ENCODE results near the gene TNS1. TPM values are rescaled to one million over a fixed set of nuclear protein-coding genes. Genes with fewer than 3 reads are reported as not detected.

TNS1 gene
- total and polyA plus RNA-seq, 4 donors = 67.0 to 377 (median 208) TPM

GRCh38 chr2:217977840-217978535 lies 24.8 kb downstream of the TNS1 start:
- DNase-seq (peak in 1 of 3 donors; percentile 13), ATAC-seq (ENCODE audit: insufficient read depth, low FRiP score) (no peak)
- H3K36me3 ChIP-seq (ENCODE audit: control insufficient read depth in 4 of 4, insufficient read depth in 4 of 4, low read length in 4 of 4) = peaks cover 0 to 19% (median 4%) of the 10 kb centered on the region in 4 donors
- no peak for TF ChIP-seq CTCF (IDR thresholded peaks at IDR 0.05; ENCODE audit: control extremely low read depth, extremely low read depth)
- WGBS, 2 donors = 48 to 70% methylated on average over 13 to 16 of the region's 16 CpGs
- peak overlapping the region in 1 of 2 donors; percentile 30 for H3K27ac ChIP-seq (ENCODE audit: low read depth in 1 of 2, low read length in 1 of 2)
- peak overlapping the region in 1 of 2 donors; percentile 23 for H3K9ac ChIP-seq (ENCODE audit: insufficient read depth in 1 of 2, low read length in 2 of 2)
- H3K9me3 ChIP-seq (ENCODE audit: control insufficient read depth in 4 of 4, insufficient read depth in 3 of 4, low read length in 3 of 4) = no peaks in the 10 kb centered on the region
- H3K4me3 ChIP-seq = no peak overlapping the region
- peaks cover 19 to 44% (median 30%) of the 10 kb centered on the region in 5 donors for H3K4me1 ChIP-seq (ENCODE audit: control insufficient read depth in 5 of 5, insufficient read depth in 5 of 5, low read length in 5 of 5)
- no peaks in the 10 kb centered on the region for H3K27me3 ChIP-seq (ENCODE audit: control insufficient read depth in 3 of 3, insufficient read depth in 3 of 3, low read length in 2 of 3)

DNA sequence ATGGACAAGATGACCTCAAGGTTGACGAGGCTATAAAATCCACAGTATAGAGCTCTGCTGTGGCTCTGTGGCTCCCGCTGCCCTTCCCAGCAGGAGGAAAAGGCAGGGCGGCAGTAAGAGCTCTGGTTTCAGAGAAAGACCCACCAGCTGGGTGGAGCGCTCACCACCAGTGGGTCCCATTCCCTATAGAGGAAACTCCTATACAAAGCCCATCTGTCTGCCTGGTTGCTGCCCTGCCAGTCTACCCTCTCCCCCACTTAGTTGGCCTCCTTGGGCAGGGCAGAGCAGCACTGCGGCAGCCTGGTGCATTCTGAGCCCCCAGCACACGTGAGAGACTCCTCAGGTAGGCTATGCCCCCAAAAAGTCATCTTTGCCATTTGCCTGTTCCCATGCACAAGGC lies 26.5 kb downstream of the TNS1 start:
- TF ChIP-seq CTCF (IDR thresholded peaks at IDR 0.05; ENCODE audit: control extremely low read depth, extremely low read depth) = no peak
- Histone ChIP-seq H3K4me3 (no peak overlapping the region), H3K27ac (ENCODE audit: low read depth in 1 of 2, low read length in 1 of 2) (no peak overlapping the region), H3K9me3 (ENCODE audit: control insufficient read depth in 4 of 4, insufficient read depth in 3 of 4, low read length in 3 of 4) (no peaks in the 10 kb centered on the region), H3K27me3 (ENCODE audit: control insufficient read depth in 3 of 3, insufficient read depth in 3 of 3, low read length in 2 of 3) (no peaks in the 10 kb centered on the region), H3K36me3 (ENCODE audit: control insufficient read depth in 4 of 4, insufficient read depth in 4 of 4, low read length in 4 of 4) (peaks cover 0 to 15% (median 4%) of the 10 kb centered on the region in 4 donors), H3K9ac (ENCODE audit: insufficient read depth in 1 of 2, low read length in 2 of 2) (no peak overlapping the region), H3K4me1 (ENCODE audit: control insufficient read depth in 5 of 5, insufficient read depth in 5 of 5, low read length in 5 of 5) (peaks cover 21 to 43% (median 28%) of the 10 kb centered on the region in 5 donors)
- 92 to 98% methylated on average over 5 to 6 of the region's 6 CpGs for WGBS, 2 donors
- DNase-seq (no peak), ATAC-seq (ENCODE audit: insufficient read depth, low FRiP score) (no peak)

GRCh38 chr2:217975626-217976025 lies 27.2 kb downstream of the TNS1 start:
- WGBS, 2 donors = 91 to 96% methylated on average over 8 of the region's 8 CpGs
- Histone ChIP-seq H3K9me3 (ENCODE audit: control insufficient read depth in 4 of 4, insufficient read depth in 3 of 4, low read length in 3 of 4) (no peaks in the 10 kb centered on the region), H3K9ac (ENCODE audit: insufficient read depth in 1 of 2, low read length in 2 of 2) (no peak overlapping the region), H3K36me3 (ENCODE audit: control insufficient read depth in 4 of 4, insufficient read depth in 4 of 4, low read length in 4 of 4) (peaks cover 0 to 15% (median 4%) of the 10 kb centered on the region in 4 donors), H3K27ac (ENCODE audit: low read depth in 1 of 2, low read length in 1 of 2) (no peak overlapping the region), H3K4me1 (ENCODE audit: control insufficient read depth in 5 of 5, insufficient read depth in 5 of 5, low read length in 5 of 5) (peaks cover 15 to 36% (median 28%) of the 10 kb centered on the region in 5 donors), H3K4me3 (no peak overlapping the region), H3K27me3 (ENCODE audit: control insufficient read depth in 3 of 3, insufficient read depth in 3 of 3, low read length in 2 of 3) (no peaks in the 10 kb centered on the region)
- ATAC-seq (ENCODE audit: insufficient read depth, low FRiP score) (no peak), DNase-seq (no peak)
- no peak for TF ChIP-seq CTCF (IDR thresholded peaks at IDR 0.05; ENCODE audit: control extremely low read depth, extremely low read depth)
